ENCODE measurements around the gene MTERF4.
A peak's percentile ranks its signal among the peaks of the same experiment; 100 is the strongest.

Gene MTERF4

DNA sequence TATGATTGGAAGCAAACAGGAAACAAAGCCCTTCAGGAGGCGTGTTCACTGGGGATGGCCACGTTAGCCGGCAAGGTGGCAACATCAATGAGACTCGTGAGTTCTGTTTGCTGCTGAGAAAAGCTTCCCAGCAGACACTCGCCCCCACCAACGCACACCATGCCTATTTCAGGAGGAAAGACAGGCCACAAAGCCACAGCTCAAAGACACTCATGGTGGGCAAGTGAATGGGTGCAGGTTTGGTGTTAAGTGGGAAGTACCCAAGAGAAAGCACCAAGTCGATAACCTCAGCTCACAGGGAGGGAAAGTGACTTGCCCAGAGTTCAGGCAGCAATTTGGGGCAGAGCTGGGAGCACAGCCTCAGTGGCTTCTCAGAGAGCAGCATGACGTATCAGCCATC is 10.5 kb upstream of the MTERF4 start:
- TF ChIP-seq, protein P1, sequence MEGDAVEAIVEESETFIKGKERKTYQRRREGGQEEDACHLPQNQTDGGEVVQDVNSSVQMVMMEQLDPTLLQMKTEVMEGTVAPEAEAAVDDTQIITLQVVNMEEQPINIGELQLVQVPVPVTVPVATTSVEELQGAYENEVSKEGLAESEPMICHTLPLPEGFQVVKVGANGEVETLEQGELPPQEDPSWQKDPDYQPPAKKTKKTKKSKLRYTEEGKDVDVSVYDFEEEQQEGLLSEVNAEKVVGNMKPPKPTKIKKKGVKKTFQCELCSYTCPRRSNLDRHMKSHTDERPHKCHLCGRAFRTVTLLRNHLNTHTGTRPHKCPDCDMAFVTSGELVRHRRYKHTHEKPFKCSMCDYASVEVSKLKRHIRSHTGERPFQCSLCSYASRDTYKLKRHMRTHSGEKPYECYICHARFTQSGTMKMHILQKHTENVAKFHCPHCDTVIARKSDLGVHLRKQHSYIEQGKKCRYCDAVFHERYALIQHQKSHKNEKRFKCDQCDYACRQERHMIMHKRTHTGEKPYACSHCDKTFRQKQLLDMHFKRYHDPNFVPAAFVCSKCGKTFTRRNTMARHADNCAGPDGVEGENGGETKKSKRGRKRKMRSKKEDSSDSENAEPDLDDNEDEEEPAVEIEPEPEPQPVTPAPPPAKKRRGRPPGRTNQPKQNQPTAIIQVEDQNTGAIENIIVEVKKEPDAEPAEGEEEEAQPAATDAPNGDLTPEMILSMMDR (IDR thresholded peaks at IDR 0.05; ENCODE audit: borderline replicate concordance, control extremely low read depth, extremely low read depth, insufficient read depth, missing control alignments), result no peak
- in situ Hi-C loops (cut with MboI; ENCODE audit: low sequenced_read_pairs, unreplicated experiment), result no loop called here
- peak; percentile 61 for DNase-seq (ENCODE audit: low spot score)

DNA sequence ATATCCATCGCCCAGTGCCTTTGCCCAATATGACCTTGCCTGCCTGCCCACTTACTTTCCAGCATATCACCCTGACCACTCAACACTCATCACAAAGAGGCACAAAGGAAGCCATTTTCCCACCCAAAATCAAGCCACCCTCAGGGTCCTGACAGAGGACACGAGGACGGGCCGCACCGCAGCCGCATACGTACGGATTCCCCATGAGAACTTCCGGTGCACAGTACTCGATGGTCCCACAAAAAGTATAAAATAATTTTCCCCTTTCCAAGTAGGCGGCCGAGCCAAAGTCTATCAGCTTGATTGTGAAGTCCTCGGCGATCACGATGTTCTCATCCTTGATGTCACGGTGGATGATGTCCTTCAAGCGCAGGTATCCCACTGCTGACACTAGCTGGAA is 10.0 kb upstream of the MTERF4 start:
- no peak for DNase-seq (ENCODE audit: low spot score)
- TF ChIP-seq, protein P1 (IDR thresholded peaks at IDR 0.05; ENCODE audit: borderline replicate concordance, control extremely low read depth, extremely low read depth, insufficient read depth, missing control alignments), result no peak
- in situ Hi-C loops (cut with MboI; ENCODE audit: low sequenced_read_pairs, unreplicated experiment), result no loop called here

DNA sequence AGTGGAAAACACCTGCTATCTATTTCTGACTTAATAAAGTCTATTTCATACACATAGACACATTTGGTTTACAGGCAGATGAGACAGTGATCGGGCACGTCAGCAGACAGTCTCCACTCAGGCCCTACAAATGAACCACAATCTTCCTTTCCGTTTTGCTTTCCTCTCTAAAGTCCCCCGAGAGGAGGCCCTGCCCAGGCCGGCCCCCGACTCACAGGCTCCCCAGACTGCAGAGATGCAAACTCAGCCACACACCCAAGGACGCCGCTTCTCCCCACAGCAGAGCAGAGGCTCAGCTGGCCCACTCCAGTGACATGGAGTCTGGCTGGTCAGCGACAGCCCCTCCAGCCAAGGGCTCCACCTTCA is 9.3 kb upstream of the MTERF4 start:
- DNase-seq (ENCODE audit: low spot score), result peak; percentile 86
- in situ Hi-C loops (cut with MboI; ENCODE audit: low sequenced_read_pairs, unreplicated experiment), result no loop called here
- TF ChIP-seq, protein P1 (IDR thresholded peaks at IDR 0.05; ENCODE audit: borderline replicate concordance, control extremely low read depth, extremely low read depth, insufficient read depth, missing control alignments), result no peak

DNA sequence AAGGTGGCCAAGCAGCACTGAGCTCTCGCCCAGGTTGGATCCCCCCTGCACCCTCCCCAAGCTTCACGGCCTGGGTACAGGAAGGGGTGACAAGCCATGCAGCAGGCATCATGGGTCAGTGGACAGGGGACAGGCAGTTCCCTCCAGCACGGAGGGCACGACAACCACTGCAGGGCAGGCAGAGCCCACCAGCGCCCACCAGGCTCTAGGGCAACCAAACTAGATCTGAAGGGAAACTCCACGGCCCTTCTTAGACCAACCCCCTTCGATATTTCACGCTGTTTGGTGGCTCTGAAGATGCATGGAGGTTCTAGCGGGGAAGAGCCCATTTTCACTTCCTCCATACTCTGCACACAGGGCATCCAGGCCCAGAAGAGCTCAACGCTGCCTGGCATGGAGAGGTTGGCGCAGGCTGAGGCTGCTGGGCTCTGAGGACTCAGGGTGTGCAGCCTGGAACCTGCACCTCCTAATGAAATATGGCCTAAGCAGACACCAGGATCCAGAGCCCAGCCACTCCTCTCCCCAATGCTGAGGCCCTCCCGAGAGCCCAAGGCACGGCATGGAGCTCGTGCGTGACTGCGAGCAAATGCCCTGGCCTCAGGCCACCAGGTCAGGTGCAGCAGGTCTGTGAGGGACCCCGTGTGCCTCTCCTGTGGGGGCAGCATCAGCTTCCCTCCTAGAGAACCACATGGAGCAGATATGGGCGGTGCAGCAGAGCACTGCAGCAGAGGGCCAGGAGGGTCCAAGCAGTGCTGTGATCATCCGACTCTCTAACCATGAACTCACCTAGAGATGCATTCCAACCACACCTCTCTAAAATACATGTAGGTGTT is 8.7 kb upstream of the MTERF4 start:
- in situ Hi-C loops (cut with MboI; ENCODE audit: low sequenced_read_pairs, unreplicated experiment), result no loop called here
- TF ChIP-seq, protein P1 (IDR thresholded peaks at IDR 0.05; ENCODE audit: borderline replicate concordance, control extremely low read depth, extremely low read depth, insufficient read depth, missing control alignments), result no peak
- peak; percentile 76 for DNase-seq (ENCODE audit: low spot score)

DNA sequence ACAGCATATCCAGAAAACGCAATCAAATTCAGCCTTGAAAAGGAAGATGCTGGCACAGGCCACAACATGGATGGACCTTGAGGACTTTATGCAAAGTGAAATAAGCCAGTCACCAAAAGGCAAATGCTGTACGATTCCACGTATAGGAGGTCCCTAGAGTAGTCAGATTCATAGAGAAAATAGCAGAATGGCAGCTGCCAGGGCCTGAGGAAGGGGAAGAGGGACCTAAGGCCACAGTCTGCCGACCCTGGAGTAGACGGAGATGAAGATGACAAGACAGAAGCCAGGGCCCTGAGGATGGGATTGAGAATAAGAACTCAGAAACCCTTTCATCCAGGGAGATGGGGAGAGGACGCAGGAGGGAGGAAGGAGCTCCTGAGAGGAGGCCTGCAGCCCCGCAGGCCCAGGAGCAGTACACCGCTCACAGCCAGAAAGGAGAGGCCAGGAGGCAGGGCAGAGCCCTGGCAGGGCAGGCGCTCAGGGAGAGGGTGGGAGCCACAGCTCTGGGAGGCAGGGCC is 8.1 kb upstream of the MTERF4 start:
- no peak for DNase-seq (ENCODE audit: low spot score)
- in situ Hi-C loops (cut with MboI; ENCODE audit: low sequenced_read_pairs, unreplicated experiment), result no loop called here

DNA sequence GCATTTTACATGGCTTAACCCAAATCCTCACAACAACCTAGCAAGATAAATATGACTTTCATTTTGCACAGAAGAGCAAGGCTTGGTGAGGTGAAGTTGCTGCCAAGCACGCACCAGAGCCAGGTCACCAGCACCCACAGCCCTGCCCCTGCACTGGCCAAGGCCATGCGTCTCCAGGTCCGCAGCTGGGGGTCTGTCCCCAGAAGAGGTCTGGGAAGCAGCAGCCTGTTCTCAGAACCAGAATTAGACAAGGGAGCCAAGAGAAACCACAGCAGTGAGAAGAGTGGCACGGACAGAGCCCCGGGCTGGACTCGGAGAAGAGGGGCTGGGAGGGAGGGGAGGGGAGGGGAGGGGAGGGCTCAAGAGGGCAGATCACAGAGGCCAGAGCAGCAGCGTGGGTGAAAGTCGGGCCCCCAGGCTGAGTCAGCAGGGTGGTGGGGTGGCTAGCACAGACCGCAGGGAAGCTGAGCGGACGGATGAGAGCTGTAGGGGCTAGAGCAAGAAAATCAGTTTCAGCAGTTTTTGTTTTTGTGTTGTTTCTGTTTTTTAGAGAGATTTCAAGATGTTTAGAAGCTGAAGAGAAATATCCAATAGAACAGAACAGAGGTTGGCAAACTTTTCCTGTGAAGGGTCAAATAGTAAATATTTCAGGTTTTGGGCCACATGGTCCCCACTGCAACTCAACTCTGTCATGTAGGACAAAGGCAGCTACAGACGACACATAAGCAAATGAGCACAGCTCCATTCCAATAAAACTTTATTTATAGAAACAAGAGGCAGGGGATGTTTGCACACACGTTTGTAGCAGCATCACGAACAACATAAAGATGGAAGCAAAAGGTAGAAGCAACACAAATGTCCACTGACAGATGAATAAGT is 7.4 kb upstream of the MTERF4 start:
- DNase-seq (ENCODE audit: low spot score), result no peak
- in situ Hi-C loops (cut with MboI; ENCODE audit: low sequenced_read_pairs, unreplicated experiment), result no loop called here
- TF ChIP-seq, protein P1 (IDR thresholded peaks at IDR 0.05; ENCODE audit: borderline replicate concordance, control extremely low read depth, extremely low read depth, insufficient read depth, missing control alignments), result no peak

More for the DNA sequence above, 8.1 kb upstream of the MTERF4 start:
- TF ChIP-seq, protein P1 (IDR thresholded peaks at IDR 0.05; ENCODE audit: borderline replicate concordance, control extremely low read depth, extremely low read depth, insufficient read depth, missing control alignments), result no peak

Measured in GM13976 (cell line).